ENCODE results near the gene GRM7. TPM values are rescaled to one million over a fixed set of nuclear protein-coding genes. Genes with fewer than 3 reads are reported as not detected.

GRM7 gene
- total and polyA plus RNA-seq, 2 of the 4 experiments (the other 2 are of a cell fraction), result not detected

DNA sequence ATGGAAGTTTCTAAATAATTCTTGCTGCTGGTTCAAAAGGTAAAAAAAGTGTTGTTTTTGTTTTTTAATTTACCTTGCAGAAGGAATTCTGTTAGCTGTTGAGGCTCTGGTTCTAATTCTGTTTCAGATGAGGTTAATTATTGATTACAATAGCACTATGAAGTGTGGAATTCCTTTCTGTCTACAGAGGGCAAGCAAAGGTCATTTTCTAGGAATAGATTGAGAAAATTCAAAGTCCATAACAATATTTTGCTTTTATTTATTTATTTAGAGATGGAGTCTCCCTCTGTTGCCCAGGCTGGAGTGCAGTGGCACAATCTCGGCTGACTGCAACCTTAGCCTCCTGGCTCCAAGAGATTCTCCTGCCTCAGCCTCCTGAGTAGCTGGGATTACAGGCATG lies 789.6 kb downstream of the GRM7 start:
- Histone ChIP-seq H2BK20ac (ENCODE audit: low read depth, low read length) (no peak overlapping the region), H3K4ac (ENCODE audit: low read depth, low read length) (no peak overlapping the region), H4K8ac (ENCODE audit: low read depth in 2 of 2, low read length in 2 of 2) (no peak overlapping the region), H2AFZ (replicated peaks; ENCODE audit: low read length, poor library complexity) (no peak overlapping the region), H4K91ac (ENCODE audit: insufficient read depth, low read depth, low read length) (no peak overlapping the region), H4K20me1 (ENCODE audit: insufficient read depth, low read length) (no peaks in the 10 kb centered on the region), H2AK5ac (ENCODE audit: low read depth, low read length) (no peak overlapping the region), H3K4me3 (ENCODE audit: insufficient read depth, low read depth, low read length) (no peak overlapping the region), H3K9me3 (ENCODE audit: control insufficient read depth, insufficient read depth, low read length) (peaks cover 24% of the 10 kb centered on the region), H3K9ac (ENCODE audit: low read depth, low read length) (no peak overlapping the region), H3K56ac (ENCODE audit: extremely low read depth, insufficient read depth, low read length) (no peak overlapping the region), H3K27ac (ENCODE audit: insufficient read depth, low read length) (no peak overlapping the region), H3K9me1 (ENCODE audit: insufficient read depth, low read length) (no peaks in the 10 kb centered on the region), H3K23ac (ENCODE audit: low read depth, low read length) (no peak overlapping the region), H3K4me1 (ENCODE audit: control insufficient read depth, insufficient read depth, low read length) (no peaks in the 10 kb centered on the region), H2BK120ac (ENCODE audit: low read depth, low read length) (no peak overlapping the region), H2BK15ac (ENCODE audit: low read depth, low read length) (no peak overlapping the region), H3K79me1 (ENCODE audit: low read depth in 1 of 2, low read length in 2 of 2) (no peaks in the 10 kb centered on the region), H4K5ac (ENCODE audit: low read depth, low read length) (no peak overlapping the region), H3K27me3 (ENCODE audit: control insufficient read depth, insufficient read depth, low read length) (no peaks in the 10 kb centered on the region), H3K4me2 (ENCODE audit: low read depth, low read length) (no peak overlapping the region), H3K18ac (ENCODE audit: low read depth, low read length) (no peak overlapping the region), H2BK5ac (ENCODE audit: low read depth, low read length, poor library complexity, severe bottlenecking) (no peak overlapping the region), H2AK9ac (replicated peaks; ENCODE audit: low read depth, low read length, poor library complexity) (no peak overlapping the region), H3K36me3 (ENCODE audit: control insufficient read depth, insufficient read depth, low read length) (no peaks in the 10 kb centered on the region), H3K14ac (replicated peaks; ENCODE audit: low read depth, low read length) (no peak overlapping the region)
- intact Hi-C loops (cut with micrococcal nuclease) (no loop called here), in situ Hi-C loops (cut with MboI; ENCODE audit: low sequenced_read_pairs) (no loop called here), dilution Hi-C loops (cut with HindIII; ENCODE audit: low sequenced_read_pairs, unreplicated experiment) (no loop called here)
- no peak for TF ChIP-seq BHLHE40 (IDR thresholded peaks at IDR 0.05; ENCODE audit: low read depth, low read length)
- no peak for TF ChIP-seq CEBPB (IDR thresholded peaks at IDR 0.05; ENCODE audit: low read depth, low read length)
- no peak for TF ChIP-seq FOS (IDR thresholded peaks at IDR 0.05; ENCODE audit: low read depth, low read length)
- TF ChIP-seq CHD1 (IDR thresholded peaks at IDR 0.05; ENCODE audit: low read depth, low read length), result no peak
- TF ChIP-seq RFX5 (IDR thresholded peaks at IDR 0.05; ENCODE audit: low read depth, low read length), result no peak
- TF ChIP-seq RCOR1 (IDR thresholded peaks at IDR 0.05; ENCODE audit: insufficient replicate concordance, low read length), result no peak
- TF ChIP-seq MXI1 (IDR thresholded peaks at IDR 0.05; ENCODE audit: borderline replicate concordance, low read depth, low read length), result no peak
- TF ChIP-seq, protein P1, sequence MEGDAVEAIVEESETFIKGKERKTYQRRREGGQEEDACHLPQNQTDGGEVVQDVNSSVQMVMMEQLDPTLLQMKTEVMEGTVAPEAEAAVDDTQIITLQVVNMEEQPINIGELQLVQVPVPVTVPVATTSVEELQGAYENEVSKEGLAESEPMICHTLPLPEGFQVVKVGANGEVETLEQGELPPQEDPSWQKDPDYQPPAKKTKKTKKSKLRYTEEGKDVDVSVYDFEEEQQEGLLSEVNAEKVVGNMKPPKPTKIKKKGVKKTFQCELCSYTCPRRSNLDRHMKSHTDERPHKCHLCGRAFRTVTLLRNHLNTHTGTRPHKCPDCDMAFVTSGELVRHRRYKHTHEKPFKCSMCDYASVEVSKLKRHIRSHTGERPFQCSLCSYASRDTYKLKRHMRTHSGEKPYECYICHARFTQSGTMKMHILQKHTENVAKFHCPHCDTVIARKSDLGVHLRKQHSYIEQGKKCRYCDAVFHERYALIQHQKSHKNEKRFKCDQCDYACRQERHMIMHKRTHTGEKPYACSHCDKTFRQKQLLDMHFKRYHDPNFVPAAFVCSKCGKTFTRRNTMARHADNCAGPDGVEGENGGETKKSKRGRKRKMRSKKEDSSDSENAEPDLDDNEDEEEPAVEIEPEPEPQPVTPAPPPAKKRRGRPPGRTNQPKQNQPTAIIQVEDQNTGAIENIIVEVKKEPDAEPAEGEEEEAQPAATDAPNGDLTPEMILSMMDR (conservative IDR thresholded peaks at IDR 0.05; ENCODE audit: low read depth, low read length), result no peak
- TF ChIP-seq, protein P2, sequence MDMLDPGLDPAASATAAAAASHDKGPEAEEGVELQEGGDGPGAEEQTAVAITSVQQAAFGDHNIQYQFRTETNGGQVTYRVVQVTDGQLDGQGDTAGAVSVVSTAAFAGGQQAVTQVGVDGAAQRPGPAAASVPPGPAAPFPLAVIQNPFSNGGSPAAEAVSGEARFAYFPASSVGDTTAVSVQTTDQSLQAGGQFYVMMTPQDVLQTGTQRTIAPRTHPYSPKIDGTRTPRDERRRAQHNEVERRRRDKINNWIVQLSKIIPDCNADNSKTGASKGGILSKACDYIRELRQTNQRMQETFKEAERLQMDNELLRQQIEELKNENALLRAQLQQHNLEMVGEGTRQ (IDR thresholded peaks at IDR 0.05; ENCODE audit: low read depth, low read length), result no peak
- no peak for TF ChIP-seq SMC3 (IDR thresholded peaks at IDR 0.05; ENCODE audit: low read depth, low read length)
- no peak for TF ChIP-seq RAD21 (IDR thresholded peaks at IDR 0.05; ENCODE audit: low read length)
- no peak for TF ChIP-seq NFE2L2 (IDR thresholded peaks at IDR 0.05; ENCODE audit: low read depth, low read length)
- TF ChIP-seq, protein P3, sequence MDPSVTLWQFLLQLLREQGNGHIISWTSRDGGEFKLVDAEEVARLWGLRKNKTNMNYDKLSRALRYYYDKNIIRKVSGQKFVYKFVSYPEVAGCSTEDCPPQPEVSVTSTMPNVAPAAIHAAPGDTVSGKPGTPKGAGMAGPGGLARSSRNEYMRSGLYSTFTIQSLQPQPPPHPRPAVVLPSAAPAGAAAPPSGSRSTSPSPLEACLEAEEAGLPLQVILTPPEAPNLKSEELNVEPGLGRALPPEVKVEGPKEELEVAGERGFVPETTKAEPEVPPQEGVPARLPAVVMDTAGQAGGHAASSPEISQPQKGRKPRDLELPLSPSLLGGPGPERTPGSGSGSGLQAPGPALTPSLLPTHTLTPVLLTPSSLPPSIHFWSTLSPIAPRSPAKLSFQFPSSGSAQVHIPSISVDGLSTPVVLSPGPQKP (IDR thresholded peaks at IDR 0.05; ENCODE audit: borderline replicate concordance, low read depth, low read length), result no peak
- no peak for TF ChIP-seq POLR2A (IDR thresholded peaks at IDR 0.05; ENCODE audit: low read depth, low read length)
- no peak for TF ChIP-seq MAZ (IDR thresholded peaks at IDR 0.05; ENCODE audit: borderline replicate concordance, low read depth, low read length)
- no peak for TF ChIP-seq MAFK (IDR thresholded peaks at IDR 0.05; ENCODE audit: low read depth, low read length)
- no TSS peak for BruUV-seq (replicated peaks)
- no peak for ATAC-seq (ENCODE audit: low read depth)
- CTCF ChIA-PET, result no interaction called here
- POLR2A ChIA-PET (ENCODE audit: unreplicated experiment), result no interaction called here
- WGBS, 2 experiments (ENCODE audit: extremely low coverage in 2 of 2, insufficient read length in 1 of 2), result no CpG with 5 or more reads among the region's 1 CpG
- DNase-seq, result no peak

Measured in IMR-90 (cell line).